HCT116 (cell line): ENCODE results near the gene TRIM56. TPM values are rescaled to one million over a fixed set of nuclear protein-coding genes. Genes with fewer than 3 reads are reported as not detected.
"Not testable (repeated sequence)": the region's sequence is repeated elsewhere in the genome, so short reads cannot be mapped to it uniquely, and the experiment has no call there.

Experiments
- ATAC-seq: fragments of 200-7000 bp; cut with Tn5 transposase; 2 replicates; pipeline ENCODE4 v1.9.1; 2020; ENCODE audit warnings: mild to moderate bottlenecking, moderate library complexity
- BruUV-seq: library from RNA; stranded (reverse); fragments of 400-500 nt; replicated peaks from 2 replicates; lab custom pipeline; 2021; lab: Mats Ljungman, UMichigan
- CTCF ChIA-PET: fragments of 300-600 bp; sonication (Branson Sonifier 250); formaldehyde crosslinking; loops from one replicate; lab custom pipeline; 2021; ENCODE audit warnings: antibody characterized with exemption; lab: Charles Lee
- POLR2A ChIA-PET: fragments of 300-600, 350-600 bp; sonication (Branson Sonifier 250); formaldehyde crosslinking; loops from one replicate; lab custom pipeline; 2021; ENCODE audit warnings: antibody characterized with exemption; lab: Charles Lee
- RAD21 ChIA-PET, 2 experiments: fragments of 300-600 bp; sonication (Branson Sonifier 250); formaldehyde crosslinking; loops; one replicate each; lab custom pipeline; 2023; ENCODE audit warnings: low total read pairs in 2 of 2; ENCODE audit not compliant: uncharacterized antibody in 2 of 2, unreplicated experiment in 2 of 2, low non-redundant PET in 1 of 2; lab: Charles Lee
- DNase-seq: peaks from one replicate; pipeline ENCODE4 v3.0.0-alpha.2; 2010; ENCODE audit warnings: low read depth, low spot score
- H2AFZ ChIP-seq: fragments of 200-600 bp; shearing (Covaris generic), sonication (generic); 2 replicates; pipeline ENCODE4 v1.6.1; 2017; ENCODE audit warnings: low read depth, mixed run types, mixed read lengths, antibody characterized with exemption, low read length; ENCODE audit not compliant: poor library complexity, severe bottlenecking
- H3K27ac ChIP-seq: 2 replicates; pipeline ENCODE4 v1.5.1; 2012; ENCODE audit warnings: low read depth, low read length
- H3K27me3 ChIP-seq: fragments of 200-600 bp; sonication (generic); 2 replicates; pipeline ENCODE4 v1.6.1; 2016; ENCODE audit warnings: mixed run types, low read length, mixed read lengths; ENCODE audit not compliant: insufficient read depth
- H3K36me3 ChIP-seq, 2 experiments: fragments of 200-500 bp in 1 of 2; fragments of 200-600 bp in 1 of 2; sonication (Bioruptor generic) in 1 of 2; sonication (generic) in 1 of 2; 2 replicates each; pipeline versions ENCODE4 v1.5.1 to v1.6.1; 2014 to 2016; ENCODE audit warnings: low read length in 2 of 2, inconsistent platforms in 1 of 2, mixed read lengths in 1 of 2, mixed run types in 1 of 2; ENCODE audit not compliant: insufficient read depth in 2 of 2, control insufficient read depth in 1 of 2
- H3K4me1 ChIP-seq, 2 experiments: fragments of 200-600 bp in 1 of 2; sonication (generic) in 1 of 2; 2 replicates each; pipeline versions ENCODE4 v1.5.1 to v1.6.1; 2012 to 2017; ENCODE audit warnings: low read length in 2 of 2, inconsistent platforms in 1 of 2, mild to moderate bottlenecking in 1 of 2, mixed read lengths in 1 of 2, mixed run types in 1 of 2, moderate library complexity in 1 of 2; ENCODE audit not compliant: insufficient read depth in 2 of 2, control insufficient read depth in 1 of 2
- H3K4me2 ChIP-seq: fragments of 200-600 bp; sonication (generic); 2 replicates; pipeline ENCODE4 v1.6.1; 2017; ENCODE audit warnings: mixed run types, low read length, mixed read lengths
- H3K4me3 ChIP-seq, 2 experiments: fragments of 200-600 bp in 1 of 2; sonication (generic) in 1 of 2; replicated peaks in 1 of 2; 2 replicates each; pipeline ENCODE4 v1.5.1; 2011 to 2016; ENCODE audit warnings: low read length in 2 of 2, control low read depth in 1 of 2, low read depth in 1 of 2, mild to moderate bottlenecking in 1 of 2, mixed read lengths in 1 of 2, mixed run types in 1 of 2
- H3K79me2 ChIP-seq: fragments of 200-600 bp; sonication (generic); 2 replicates; pipeline ENCODE4 v1.6.1; 2017; ENCODE audit warnings: mild to moderate bottlenecking, mixed run types, low read length, moderate library complexity, mixed read lengths; ENCODE audit not compliant: insufficient read depth
- H3K9ac ChIP-seq: fragments of 200-600 bp; sonication (generic); 2 replicates; pipeline ENCODE4 v1.6.1; 2016; ENCODE audit warnings: low read length, mixed read lengths
- H3K9me2 ChIP-seq: fragments of 200-600 bp; sonication (generic), shearing (Covaris generic); 2 replicates; pipeline ENCODE4 v1.6.1; 2017; ENCODE audit warnings: mixed run types, mild to moderate bottlenecking, moderate library complexity; ENCODE audit not compliant: insufficient read depth
- H3K9me3 ChIP-seq, 2 experiments: fragments of 200-500 bp in 1 of 2; fragments of 200-600 bp in 1 of 2; sonication (Bioruptor generic) in 1 of 2; sonication (generic) in 1 of 2; 2 replicates each; pipeline ENCODE4 v1.6.1; 2014 to 2017; ENCODE audit warnings: low read length in 2 of 2, mixed read lengths in 2 of 2, inconsistent platforms in 1 of 2, low read depth in 1 of 2, mild to moderate bottlenecking in 1 of 2, mixed run types in 1 of 2, moderate library complexity in 1 of 2; ENCODE audit not compliant: control insufficient read depth in 1 of 2, insufficient read depth in 1 of 2
- H4K20me1 ChIP-seq: fragments of 200-600 bp; sonication (generic), shearing (Covaris generic); 2 replicates; pipeline ENCODE4 v1.6.1; 2017; ENCODE audit warnings: mixed run types, mild to moderate bottlenecking, moderate library complexity; ENCODE audit not compliant: insufficient read depth
- CEBPB ChIP-seq: IDR thresholded peaks from 2 replicates; pipeline ENCODE4 v1.6.1; 2012; ENCODE audit warnings: low read depth
- EZH2 ChIP-seq: fragments of 200-600 bp; sonication (generic); IDR thresholded peaks from 2 replicates; pipeline ENCODE4 v1.6.1; 2017; ENCODE audit warnings: antibody characterized with exemption, mixed run types
- SP1 ChIP-seq: IDR thresholded peaks from 2 replicates; pipeline ENCODE4 v1.6.1; 2012; ENCODE audit warnings: low read depth
- YY1 ChIP-seq: IDR thresholded peaks from 2 replicates; pipeline ENCODE4 v1.6.1; 2011; ENCODE audit warnings: low read length, low read depth, moderate library complexity, mild to moderate bottlenecking; ENCODE audit not compliant: insufficient replicate concordance; ENCODE audit errors: extremely low read depth
- ZFX ChIP-seq: fragments of 450-650 bp; IDR thresholded peaks from 2 replicates; pipeline ENCODE4 v1.6.1; 2017
- intact Hi-C: fragments of 100-400 bp; cut with micrococcal nuclease; formaldehyde crosslinking; loops from 2 replicates; pipeline ENCODE4 v1.10.0; 2022
- total RNA-seq: library from RNA; stranded (reverse); gene quantifications from one replicate; pipeline ENCODE4 v1.2.1, GENCODE V29; 2021; ENCODE audit not compliant: unreplicated experiment
- TF ChIP-seq, protein P1 (sequence below): IDR thresholded peaks from 2 replicates; pipeline ENCODE4 v1.6.1; 2011; ENCODE audit warnings: mild to moderate bottlenecking, low read length, moderate library complexity; ENCODE audit not compliant: insufficient replicate concordance; ENCODE audit errors: extremely low read depth

Gene TRIM56
- total RNA-seq, 1 experiment from 2014 or later: 25.9 TPM

DNA sequence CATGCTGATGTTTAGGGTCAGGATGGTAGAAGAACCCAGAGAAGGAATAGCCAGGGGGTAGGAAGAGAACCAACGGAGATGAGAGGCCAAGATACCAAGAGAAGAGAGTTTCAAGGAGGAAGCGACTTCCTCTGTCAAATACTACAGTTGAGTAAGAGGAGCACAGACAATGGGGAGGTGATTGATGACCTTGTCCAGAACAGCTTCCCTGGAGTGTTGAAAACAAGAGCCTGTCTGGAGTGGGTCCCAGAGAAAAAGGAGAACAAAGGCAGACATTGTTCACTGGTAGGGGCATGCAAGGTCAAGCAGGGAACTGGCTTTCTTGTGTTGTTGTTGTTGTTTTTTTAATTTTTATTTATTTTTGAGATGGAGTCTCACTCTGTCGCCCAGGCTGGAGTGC lies 9.6 kb upstream of the TRIM56 start:
- Histone ChIP-seq H3K36me3 (no peaks in the 10 kb centered on the region), H3K9me2 (no peaks in the 10 kb centered on the region), H4K20me1 (no peaks in the 10 kb centered on the region), H3K4me1 (peaks cover 0 to 10% of the 10 kb centered on the region in 2 experiments; a peak in 2 of 4 replicates), H3K9ac (no peak overlapping the region), H3K9me3 (no peaks in the 10 kb centered on the region), H3K4me3 (no peak overlapping the region), H3K79me2 (no peaks in the 10 kb centered on the region), H3K27me3 (no peaks in the 10 kb centered on the region), H3K4me2 (no peak overlapping the region), H3K27ac (no peak overlapping the region), H2AFZ (no peak overlapping the region)
- ChIA-PET CTCF (interaction anchor here (1.0 kb wide), 1 partner anchor 9 kb away, joined by 3 read pairs; no protein-coding TSS in a partner anchor), POLR2A (no interaction called here), RAD21 (no interaction called here)
- intact Hi-C loops: loop anchor here (5.0 kb wide), 4 partner anchors 108 to 368 kb away; partner anchors contain the start of genes MUC12 and POP7
- BruUV-seq: no TSS peak
- no peak for DNase-seq
- no peak for ATAC-seq
- TF ChIP-seq EZH2 (no peak), YY1 (no peak), ZFX (no peak), CEBPB (no peak), SP1 (no peak)
- TF ChIP-seq, protein P1, sequence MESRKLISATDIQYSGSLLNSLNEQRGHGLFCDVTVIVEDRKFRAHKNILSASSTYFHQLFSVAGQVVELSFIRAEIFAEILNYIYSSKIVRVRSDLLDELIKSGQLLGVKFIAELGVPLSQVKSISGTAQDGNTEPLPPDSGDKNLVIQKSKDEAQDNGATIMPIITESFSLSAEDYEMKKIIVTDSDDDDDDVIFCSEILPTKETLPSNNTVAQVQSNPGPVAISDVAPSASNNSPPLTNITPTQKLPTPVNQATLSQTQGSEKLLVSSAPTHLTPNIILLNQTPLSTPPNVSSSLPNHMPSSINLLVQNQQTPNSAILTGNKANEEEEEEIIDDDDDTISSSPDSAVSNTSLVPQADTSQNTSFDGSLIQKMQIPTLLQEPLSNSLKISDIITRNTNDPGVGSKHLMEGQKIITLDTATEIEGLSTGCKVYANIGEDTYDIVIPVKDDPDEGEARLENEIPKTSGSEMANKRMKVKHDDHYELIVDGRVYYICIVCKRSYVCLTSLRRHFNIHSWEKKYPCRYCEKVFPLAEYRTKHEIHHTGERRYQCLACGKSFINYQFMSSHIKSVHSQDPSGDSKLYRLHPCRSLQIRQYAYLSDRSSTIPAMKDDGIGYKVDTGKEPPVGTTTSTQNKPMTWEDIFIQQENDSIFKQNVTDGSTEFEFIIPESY: no peak

DNA sequence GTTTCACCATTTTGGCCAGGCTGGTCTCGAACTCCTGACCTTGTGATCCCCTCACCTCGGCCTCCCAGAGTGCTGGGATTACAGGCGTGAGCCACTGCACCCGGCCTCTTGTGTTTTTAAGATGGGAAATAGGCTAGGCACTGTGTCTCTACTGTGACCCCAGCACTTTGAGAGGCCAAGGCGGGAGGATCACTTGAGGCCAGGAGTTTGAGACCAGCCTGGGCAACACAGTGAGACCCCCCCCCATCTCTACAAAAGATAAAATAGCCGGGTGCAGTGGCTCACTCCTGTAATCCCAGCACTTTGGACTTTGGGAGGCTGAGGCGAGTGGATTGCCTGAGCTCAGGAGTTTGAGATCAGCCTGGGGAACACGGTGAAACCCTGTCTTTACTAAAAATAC lies 9.1 kb upstream of the TRIM56 start:
- H2AFZ ChIP-seq, ATAC-seq, POLR2A ChIA-PET, H3K27ac ChIP-seq, H3K9me2 ChIP-seq, H3K9me3 ChIP-seq, H3K9ac ChIP-seq, H3K27me3 ChIP-seq, H3K36me3 ChIP-seq, H3K4me2 ChIP-seq, H3K79me2 ChIP-seq, H4K20me1 ChIP-seq, DNase-seq, RAD21 ChIA-PET, BruUV-seq, H3K4me3 ChIP-seq: not testable (repeated sequence)
- intact Hi-C loops: loop anchor here (5.0 kb wide), 4 partner anchors 109 to 369 kb away; partner anchors contain the start of genes MUC12 and POP7
- peaks cover 0 to 10% of the 10 kb centered on the region in 2 experiments; a peak in 2 of 4 replicates for H3K4me1 ChIP-seq
- CTCF ChIA-PET: interaction anchor here (1.0 to 1.7 kb wide), 3 partner anchors 9 to 68 kb away, joined by 3 to 5 read pairs (median 3); no protein-coding TSS in a partner anchor
